ENCODE data around the gene IL10RA.
A peak's percentile ranks its signal among the peaks of the same experiment; 100 is the strongest.
"Not testable (repeated sequence)": the region's sequence is repeated elsewhere in the genome, so short reads cannot be mapped to it uniquely, and the experiment has no call there.

Gene IL10RA

GRCh38 chr11:117962826-117963225 is 23.4 kb upstream of the IL10RA start:
- peak in 1 of 2 donors; percentile 4 for DNase-seq

- DNase-seq = peak in 1 of 2 donors; percentile 4
Observed at GRCh38 chr11:117966908-117967307, 19.3 kb upstream of the IL10RA start.

- peak in 1 of 2 donors; percentile 15 for DNase-seq
Observed at GRCh38 chr11:117969160-117969991, 16.8 kb upstream of the IL10RA start.

- peak in 1 of 2 donors; percentile 36 for DNase-seq
Observed at GRCh38 chr11:117970400-117971024, 15.7 kb upstream of the IL10RA start.

GRCh38 chr11:117972044-117972443 is 14.2 kb upstream of the IL10RA start:
- peak in 1 of 2 donors; percentile 13 for DNase-seq

GRCh38 chr11:117972629-117973502 is 13.3 kb upstream of the IL10RA start:
- no peak for DNase-seq

GRCh38 chr11:117973503-117973860 is 12.7 kb upstream of the IL10RA start:
- DNase-seq = no peak

GRCh38 chr11:117976445-117976844 is 9.7 kb upstream of the IL10RA start:
- no peak for DNase-seq

- no peak for DNase-seq
Observed at GRCh38 chr11:117977029-117977428, 9.2 kb upstream of the IL10RA start.

GRCh38 chr11:117977612-117978264 is 8.5 kb upstream of the IL10RA start:
- not testable (repeated sequence) for DNase-seq

GRCh38 chr11:117978291-117978910 is 7.8 kb upstream of the IL10RA start:
- not testable (repeated sequence) for DNase-seq

- DNase-seq = no peak
Observed at GRCh38 chr11:117978991-117979390, 7.2 kb upstream of the IL10RA start.

GRCh38 chr11:117979481-117980211 is 6.5 kb upstream of the IL10RA start:
- DNase-seq = no peak

- no peak for DNase-seq
Observed at GRCh38 chr11:117980280-117980679, 5.9 kb upstream of the IL10RA start.

GRCh38 chr11:117980720-117981119 is 5.5 kb upstream of the IL10RA start:
- DNase-seq = peak in 1 of 2 donors; percentile 5

- peak in 1 of 2 donors; percentile 17 for DNase-seq
Observed at GRCh38 chr11:117983163-117983475, 3.1 kb upstream of the IL10RA start.

GRCh38 chr11:117984476-117984875 is 1.7 kb upstream of the IL10RA start:
- no peak for DNase-seq

- peak; percentile 61 to 73 for DNase-seq
Observed at GRCh38 chr11:117986981-117987574, 884 bp downstream of the IL10RA start.

GRCh38 chr11:117989351-117990102 is 3.3 kb downstream of the IL10RA start:
- DNase-seq = no peak

GRCh38 chr11:117992136-117992535 is 5.9 kb downstream of the IL10RA start:
- DNase-seq = no peak

GRCh38 chr11:117992620-117993019 is 6.4 kb downstream of the IL10RA start:
- no peak for DNase-seq
